NOMO-1 treated with dmso at 0.1 percent for 144 hours (cell line): ENCODE data around the gene INSYN2A.

Experiments used
- DNase-seq: peaks from one replicate; lab custom pipeline; 2025; ENCODE audit not compliant: unreplicated experiment; lab: John Stamatoyannopoulos, UW

The INSYN2A gene

DNA sequence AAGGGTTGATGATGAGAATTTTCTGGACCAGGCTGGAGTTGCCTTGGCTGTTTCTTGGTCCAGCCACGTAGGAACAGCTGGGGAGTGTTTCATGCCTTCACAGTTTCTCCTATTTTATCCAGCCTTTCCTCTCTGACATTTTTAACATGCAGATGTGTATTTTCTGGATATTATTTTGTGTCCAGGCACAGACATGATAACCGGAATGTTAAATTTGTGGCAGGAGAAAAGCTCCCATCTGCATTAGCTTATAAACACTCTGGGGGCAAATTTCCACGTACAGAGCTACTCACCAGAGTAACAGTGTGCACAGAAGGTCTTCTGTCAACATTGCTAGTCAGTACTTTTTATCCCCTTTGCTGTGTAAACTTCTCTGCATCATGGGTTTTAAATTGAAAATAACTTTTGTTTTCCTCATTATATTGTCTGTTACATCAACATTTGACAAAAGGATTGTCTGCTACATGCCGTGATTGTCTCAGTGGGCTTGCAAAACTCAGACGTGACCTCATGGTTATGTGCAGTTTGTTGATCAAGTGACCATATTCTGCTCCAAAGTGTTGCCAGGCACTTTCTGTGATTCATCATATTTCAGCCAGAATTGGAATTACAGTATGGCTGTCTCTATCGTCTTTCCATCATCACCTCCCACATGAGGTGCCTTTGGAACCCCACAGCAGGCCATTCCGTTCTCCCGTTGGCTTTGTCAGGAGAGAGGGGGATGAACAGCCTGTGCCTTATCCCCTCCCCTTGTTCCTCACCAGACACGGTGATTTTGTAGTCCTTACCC lies 41.4 kb downstream of the INSYN2A start:
- DNase-seq = no peak

DNA sequence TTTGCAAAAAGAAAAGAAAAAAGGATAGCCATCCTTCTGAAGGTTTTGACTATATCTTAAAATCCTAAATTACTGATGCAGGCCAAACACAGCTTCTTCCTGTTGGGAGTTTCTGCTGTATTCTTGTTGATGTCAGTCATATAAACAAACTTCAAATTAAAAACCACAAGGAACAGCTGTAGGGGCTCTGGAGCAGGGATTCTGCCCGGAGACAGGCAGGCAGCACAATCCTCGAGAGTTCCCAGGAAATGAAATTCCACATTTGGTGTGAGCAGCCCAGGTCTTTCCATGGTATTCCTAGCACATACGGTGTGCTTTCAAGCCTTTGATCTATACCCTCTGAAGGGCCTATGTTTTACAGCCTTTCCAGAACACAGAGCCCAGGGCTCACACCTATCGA lies 43.2 kb downstream of the INSYN2A start:
- no peak for DNase-seq

DNA sequence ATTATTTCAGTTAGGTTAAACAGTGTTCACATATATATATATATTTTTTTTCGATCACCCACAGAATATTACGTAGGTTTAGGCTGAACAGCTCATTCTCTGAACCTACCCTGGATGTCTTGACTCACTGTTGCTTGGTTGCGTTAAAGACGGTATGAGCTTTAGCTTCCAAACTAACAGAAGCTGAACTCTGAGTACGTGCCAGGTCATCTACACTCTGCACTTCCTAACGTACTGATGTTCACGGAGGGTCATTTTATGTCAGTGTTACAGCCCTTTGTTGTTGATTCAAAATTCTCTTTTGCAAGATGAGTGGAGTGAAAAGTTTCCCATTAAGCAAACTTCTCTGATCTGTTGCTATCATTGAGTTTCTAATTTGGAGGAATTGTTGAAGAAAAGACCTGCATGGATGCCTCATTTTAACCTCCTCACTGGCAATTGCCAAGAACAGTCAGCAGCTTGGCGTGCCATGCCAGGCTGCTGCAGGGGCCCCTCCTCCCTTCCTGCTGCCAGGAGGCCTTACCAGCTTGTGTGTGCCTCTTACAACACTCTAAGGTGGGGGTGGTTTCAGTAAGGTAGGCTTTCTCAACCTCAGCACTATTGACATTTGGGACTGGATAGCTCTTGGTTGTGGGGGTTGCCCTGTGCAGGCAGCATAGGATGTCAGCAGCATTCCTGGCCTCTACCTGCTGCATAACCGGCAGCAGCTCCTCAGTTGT lies 44.3 kb downstream of the INSYN2A start:
- DNase-seq = no peak

DNA sequence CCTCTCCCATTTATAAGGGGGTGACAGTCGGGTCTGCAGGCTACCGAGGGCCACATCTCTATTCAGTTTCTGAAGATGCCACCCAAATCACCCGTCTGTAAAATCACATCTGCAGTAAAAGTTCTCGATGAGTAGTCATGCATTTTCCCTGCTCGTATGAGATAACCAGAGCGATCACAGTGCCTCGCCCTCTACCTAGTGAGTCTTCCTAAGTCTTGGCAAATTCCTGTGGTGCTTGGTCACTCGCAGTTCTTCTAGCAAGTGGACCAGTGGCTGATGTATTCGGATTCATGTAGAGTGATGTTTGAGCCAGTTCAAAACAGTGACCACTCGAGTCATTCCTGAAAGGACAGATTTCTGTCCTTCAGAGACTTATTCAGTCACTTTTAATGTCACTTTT lies 44.9 kb downstream of the INSYN2A start:
- no peak for DNase-seq

DNA sequence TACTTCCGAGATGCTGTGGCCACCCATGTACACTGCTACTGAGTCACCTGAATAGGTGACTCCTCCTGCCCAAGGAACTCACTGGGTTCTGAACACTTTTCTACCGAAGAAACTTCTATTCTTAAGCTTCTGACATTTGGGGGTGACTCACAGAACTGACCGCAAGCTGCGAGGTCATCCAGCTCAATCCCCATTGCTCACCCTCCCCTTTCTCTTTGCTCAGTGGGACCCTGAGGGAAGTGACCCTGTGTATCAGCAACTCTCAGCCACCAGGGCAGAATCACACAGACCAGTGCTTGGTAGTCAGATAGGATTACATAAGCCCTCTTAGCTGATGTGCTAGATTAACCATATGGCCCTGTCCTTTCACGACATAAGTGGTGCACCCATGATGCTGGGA lies 46.3 kb downstream of the INSYN2A start:
- no peak for DNase-seq

DNA sequence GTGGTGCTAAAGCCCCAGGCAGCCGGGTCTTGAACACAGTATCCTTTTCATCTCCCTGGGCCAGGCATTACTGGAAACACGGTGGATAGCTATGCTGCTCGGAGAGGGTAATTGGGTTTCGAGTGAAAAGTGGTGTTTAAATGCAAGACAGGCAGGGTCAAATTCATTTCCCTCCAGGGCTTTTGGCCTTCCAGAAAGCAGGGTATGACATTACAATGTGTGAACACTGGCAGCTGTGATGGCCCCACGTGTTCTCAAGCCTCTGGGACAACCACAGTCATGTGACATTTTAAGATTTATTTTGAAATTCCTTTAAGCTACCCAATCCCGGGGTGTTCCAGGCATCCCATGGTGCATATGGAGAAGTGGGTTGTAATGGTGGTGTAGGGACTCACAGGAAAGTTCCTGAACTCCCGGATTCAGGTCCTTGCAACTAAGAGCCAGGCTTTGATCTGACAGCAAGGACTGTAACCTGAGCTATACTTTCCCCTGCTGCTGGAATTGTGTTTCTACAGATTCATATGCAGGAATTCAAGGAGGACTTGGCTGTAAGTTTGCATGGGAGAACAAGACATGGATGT lies 46.8 kb downstream of the INSYN2A start:
- DNase-seq = no peak

DNA sequence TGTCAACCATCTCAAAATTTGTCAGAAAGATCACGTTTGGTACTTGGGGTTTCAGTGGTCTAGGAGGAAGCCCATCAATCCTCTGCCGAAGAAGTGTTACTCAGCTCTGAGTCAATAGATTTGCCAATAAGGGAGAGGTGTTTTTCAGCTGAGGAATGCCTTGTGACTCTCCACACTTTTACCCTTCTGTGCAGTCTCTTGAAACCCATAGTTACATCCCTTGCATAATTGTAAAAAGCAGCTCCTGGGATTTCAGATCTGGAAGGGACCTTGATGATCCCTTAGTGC lies 47.5 kb downstream of the INSYN2A start:
- DNase-seq = no peak

DNA sequence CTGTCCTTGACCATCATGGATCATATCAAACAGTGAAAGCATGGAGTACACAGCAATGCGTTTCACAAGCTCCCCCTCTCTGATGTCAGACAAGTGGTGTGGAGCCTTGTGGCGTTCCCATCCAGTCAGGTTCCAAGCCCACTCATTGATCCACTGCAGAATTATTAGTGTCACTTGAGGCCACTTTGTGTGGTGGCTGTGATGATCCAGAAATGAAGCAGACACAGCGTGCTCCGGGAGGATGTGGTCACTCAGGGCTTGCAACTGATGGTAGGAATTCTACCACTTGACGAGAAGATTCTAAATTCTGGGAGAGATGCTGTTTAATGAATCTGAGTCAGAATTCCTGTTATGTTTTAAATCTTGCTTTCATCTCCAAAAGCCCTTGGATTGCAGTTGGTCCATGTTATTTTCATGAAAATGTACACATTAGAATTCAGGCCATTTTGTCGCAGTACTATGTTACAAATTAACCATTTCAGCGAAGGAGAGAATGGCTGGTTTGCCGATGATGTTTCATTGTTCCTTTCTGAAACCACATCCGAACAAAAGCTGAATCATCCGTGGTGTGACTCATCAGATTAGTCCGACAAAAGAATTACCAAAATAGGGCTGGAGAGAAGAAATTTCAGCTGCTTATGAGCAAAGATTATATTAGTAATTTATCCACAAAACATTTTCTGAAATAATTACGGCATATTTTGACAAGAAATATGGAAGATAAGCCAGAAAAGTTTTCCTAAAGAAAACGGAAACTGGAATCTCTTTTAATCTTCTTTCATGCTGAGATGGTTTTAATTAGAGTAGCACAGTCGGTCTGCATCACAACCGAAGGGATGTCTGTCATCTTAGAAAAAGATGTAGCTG lies 48.1 kb downstream of the INSYN2A start:
- no peak for DNase-seq

DNA sequence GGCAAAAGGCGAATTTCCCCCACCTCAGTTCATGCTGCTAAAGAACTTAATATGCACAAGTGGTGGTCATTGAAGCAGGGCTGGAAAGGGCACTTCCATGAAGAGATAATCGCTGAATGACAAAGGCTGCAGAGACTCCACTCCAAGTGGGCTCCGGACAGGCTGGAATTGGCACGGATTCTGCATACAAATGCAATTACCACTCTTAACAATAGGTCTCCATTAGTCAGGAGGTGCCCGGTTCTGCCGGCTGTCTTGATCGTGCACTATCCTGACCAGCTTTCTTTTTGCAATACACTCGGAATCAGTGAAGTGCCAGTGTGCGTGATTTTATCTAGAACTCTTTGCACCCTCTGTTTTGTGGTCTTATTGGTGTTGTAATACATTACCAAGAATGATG lies 49.7 kb downstream of the INSYN2A start:
- no peak for DNase-seq
